Upper lobe of left lung (tissue), 4 donors: ENCODE data around the gene TCHP.

Experiments used
- POLR2AphosphoS5 ChIP-seq, 2 donors: sonication (generic); formaldehyde crosslinking; IDR thresholded peaks; one replicate each; pipeline ENCODE4 v1.5.1; 2017; ENCODE audit warnings: antibody characterized with exemption in 2 of 2
- TF ChIP-seq, protein P1 (sequence below), 6 experiments: fragments of 450-650 bp in 4 of 6; fragments of 200-600 bp in 2 of 6; sonication (generic) in 2 of 6; IDR thresholded peaks; one replicate each; pipeline ENCODE4 v1.5.1; 2016 to 2019; ENCODE audit warnings: antibody characterized with exemption in 6 of 6

DNA sequence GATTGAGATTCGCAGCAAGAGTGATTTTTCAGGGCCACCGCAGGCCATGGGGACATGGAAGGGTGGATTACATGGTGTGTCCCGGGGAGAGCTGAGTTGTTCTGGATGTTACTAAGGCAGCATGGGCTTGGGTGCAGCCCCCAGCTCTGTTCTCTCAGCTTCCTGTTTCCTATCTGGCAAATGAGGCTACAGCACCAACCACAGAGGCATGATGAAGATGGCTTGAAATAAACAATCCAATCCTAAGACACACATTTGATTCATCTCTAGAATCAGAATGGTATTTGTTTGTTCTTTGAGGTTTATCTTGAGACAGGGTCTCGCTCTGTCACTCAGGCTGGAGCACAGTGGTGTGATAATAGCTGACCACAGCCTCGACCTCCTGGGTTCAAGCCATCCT is 41.3 kb upstream of the TCHP start:
- no peak for TF ChIP-seq POLR2AphosphoS5 (IDR thresholded peaks at IDR 0.05)
- TF ChIP-seq, protein P1, sequence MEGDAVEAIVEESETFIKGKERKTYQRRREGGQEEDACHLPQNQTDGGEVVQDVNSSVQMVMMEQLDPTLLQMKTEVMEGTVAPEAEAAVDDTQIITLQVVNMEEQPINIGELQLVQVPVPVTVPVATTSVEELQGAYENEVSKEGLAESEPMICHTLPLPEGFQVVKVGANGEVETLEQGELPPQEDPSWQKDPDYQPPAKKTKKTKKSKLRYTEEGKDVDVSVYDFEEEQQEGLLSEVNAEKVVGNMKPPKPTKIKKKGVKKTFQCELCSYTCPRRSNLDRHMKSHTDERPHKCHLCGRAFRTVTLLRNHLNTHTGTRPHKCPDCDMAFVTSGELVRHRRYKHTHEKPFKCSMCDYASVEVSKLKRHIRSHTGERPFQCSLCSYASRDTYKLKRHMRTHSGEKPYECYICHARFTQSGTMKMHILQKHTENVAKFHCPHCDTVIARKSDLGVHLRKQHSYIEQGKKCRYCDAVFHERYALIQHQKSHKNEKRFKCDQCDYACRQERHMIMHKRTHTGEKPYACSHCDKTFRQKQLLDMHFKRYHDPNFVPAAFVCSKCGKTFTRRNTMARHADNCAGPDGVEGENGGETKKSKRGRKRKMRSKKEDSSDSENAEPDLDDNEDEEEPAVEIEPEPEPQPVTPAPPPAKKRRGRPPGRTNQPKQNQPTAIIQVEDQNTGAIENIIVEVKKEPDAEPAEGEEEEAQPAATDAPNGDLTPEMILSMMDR (IDR thresholded peaks at IDR 0.05), result no peak
